ENCODE data around the gene CCDC85C. TPM values are rescaled to one million over a fixed set of nuclear protein-coding genes. Genes with fewer than 3 reads are reported as not detected.

Gene CCDC85C
- total and polyA plus RNA-seq, 2 of the 8 experiments (the other 6 are each of a cell fraction or from before 2014, with no cell fraction given), result 16.8 to 35.8 TPM

DNA sequence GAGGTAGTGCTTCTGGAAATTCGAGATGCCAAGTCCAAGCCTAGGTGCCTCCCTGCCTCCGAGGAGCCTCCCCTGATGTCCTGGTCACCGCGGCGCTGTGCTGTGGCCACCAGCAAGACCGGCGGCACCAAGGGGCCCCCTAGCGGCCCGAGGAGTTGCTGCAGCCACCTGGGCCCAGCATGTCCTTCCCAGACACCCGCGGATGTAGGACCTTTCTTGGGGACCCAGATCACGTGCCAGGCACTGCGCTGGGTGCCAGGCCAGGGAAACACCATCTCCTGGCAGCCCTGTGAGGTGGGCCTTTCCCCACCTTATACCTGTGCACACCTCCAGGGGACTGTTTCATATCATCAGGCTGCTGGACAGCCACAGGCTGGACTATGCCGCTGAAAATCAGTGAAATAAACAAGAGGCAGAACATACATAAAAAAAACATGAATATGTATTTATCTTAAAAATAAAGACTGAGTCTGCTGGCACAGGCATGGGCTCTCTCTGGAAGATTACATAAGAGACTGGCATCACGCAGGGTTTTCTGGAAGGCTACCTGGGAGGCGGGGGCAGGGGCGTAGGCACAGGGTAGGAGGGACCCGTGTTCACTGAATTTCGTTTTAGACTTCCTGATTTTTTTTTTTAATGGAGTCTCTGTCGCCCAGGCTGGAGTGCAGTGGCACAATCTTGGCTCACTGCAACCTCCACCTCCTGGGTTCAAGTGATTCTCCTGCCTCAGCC lies 25.0 kb upstream of the CCDC85C start (continued):
- TF ChIP-seq, protein P1, sequence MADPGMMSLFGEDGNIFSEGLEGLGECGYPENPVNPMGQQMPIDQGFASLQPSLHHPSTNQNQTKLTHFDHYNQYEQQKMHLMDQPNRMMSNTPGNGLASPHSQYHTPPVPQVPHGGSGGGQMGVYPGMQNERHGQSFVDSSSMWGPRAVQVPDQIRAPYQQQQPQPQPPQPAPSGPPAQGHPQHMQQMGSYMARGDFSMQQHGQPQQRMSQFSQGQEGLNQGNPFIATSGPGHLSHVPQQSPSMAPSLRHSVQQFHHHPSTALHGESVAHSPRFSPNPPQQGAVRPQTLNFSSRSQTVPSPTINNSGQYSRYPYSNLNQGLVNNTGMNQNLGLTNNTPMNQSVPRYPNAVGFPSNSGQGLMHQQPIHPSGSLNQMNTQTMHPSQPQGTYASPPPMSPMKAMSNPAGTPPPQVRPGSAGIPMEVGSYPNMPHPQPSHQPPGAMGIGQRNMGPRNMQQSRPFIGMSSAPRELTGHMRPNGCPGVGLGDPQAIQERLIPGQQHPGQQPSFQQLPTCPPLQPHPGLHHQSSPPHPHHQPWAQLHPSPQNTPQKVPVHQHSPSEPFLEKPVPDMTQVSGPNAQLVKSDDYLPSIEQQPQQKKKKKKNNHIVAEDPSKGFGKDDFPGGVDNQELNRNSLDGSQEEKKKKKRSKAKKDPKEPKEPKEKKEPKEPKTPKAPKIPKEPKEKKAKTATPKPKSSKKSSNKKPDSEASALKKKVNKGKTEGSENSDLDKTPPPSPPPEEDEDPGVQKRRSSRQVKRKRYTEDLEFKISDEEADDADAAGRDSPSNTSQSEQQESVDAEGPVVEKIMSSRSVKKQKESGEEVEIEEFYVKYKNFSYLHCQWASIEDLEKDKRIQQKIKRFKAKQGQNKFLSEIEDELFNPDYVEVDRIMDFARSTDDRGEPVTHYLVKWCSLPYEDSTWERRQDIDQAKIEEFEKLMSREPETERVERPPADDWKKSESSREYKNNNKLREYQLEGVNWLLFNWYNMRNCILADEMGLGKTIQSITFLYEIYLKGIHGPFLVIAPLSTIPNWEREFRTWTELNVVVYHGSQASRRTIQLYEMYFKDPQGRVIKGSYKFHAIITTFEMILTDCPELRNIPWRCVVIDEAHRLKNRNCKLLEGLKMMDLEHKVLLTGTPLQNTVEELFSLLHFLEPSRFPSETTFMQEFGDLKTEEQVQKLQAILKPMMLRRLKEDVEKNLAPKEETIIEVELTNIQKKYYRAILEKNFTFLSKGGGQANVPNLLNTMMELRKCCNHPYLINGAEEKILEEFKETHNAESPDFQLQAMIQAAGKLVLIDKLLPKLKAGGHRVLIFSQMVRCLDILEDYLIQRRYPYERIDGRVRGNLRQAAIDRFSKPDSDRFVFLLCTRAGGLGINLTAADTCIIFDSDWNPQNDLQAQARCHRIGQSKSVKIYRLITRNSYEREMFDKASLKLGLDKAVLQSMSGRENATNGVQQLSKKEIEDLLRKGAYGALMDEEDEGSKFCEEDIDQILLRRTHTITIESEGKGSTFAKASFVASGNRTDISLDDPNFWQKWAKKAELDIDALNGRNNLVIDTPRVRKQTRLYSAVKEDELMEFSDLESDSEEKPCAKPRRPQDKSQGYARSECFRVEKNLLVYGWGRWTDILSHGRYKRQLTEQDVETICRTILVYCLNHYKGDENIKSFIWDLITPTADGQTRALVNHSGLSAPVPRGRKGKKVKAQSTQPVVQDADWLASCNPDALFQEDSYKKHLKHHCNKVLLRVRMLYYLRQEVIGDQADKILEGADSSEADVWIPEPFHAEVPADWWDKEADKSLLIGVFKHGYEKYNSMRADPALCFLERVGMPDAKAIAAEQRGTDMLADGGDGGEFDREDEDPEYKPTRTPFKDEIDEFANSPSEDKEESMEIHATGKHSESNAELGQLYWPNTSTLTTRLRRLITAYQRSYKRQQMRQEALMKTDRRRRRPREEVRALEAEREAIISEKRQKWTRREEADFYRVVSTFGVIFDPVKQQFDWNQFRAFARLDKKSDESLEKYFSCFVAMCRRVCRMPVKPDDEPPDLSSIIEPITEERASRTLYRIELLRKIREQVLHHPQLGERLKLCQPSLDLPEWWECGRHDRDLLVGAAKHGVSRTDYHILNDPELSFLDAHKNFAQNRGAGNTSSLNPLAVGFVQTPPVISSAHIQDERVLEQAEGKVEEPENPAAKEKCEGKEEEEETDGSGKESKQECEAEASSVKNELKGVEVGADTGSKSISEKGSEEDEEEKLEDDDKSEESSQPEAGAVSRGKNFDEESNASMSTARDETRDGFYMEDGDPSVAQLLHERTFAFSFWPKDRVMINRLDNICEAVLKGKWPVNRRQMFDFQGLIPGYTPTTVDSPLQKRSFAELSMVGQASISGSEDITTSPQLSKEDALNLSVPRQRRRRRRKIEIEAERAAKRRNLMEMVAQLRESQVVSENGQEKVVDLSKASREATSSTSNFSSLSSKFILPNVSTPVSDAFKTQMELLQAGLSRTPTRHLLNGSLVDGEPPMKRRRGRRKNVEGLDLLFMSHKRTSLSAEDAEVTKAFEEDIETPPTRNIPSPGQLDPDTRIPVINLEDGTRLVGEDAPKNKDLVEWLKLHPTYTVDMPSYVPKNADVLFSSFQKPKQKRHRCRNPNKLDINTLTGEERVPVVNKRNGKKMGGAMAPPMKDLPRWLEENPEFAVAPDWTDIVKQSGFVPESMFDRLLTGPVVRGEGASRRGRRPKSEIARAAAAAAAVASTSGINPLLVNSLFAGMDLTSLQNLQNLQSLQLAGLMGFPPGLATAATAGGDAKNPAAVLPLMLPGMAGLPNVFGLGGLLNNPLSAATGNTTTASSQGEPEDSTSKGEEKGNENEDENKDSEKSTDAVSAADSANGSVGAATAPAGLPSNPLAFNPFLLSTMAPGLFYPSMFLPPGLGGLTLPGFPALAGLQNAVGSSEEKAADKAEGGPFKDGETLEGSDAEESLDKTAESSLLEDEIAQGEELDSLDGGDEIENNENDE (IDR thresholded peaks at IDR 0.05; ENCODE audit: insufficient replicate concordance, low read length), result no peak
- TF ChIP-seq SIN3A (conservative IDR thresholded peaks at IDR 0.05 in 1 of 2, IDR thresholded peaks at IDR 0.05 in 1 of 2; ENCODE audit: low read depth in 1 of 2, low read length in 2 of 2) (peak in 1 of 2 experiments; percentile 61; a peak in 1 of 4 replicates), TAF7 (optimal IDR thresholded peaks at IDR 0.05; ENCODE audit: borderline replicate concordance, low read depth, low read length) (no peak), HDAC6 (IDR thresholded peaks at IDR 0.05; ENCODE audit: low read depth, low read length) (no peak), KDM1A (IDR thresholded peaks at IDR 0.05; ENCODE audit: borderline replicate concordance, low read length) (no peak), TCF12 (IDR thresholded peaks at IDR 0.05; ENCODE audit: low read depth, low read length) (peak; percentile 86; the same call in 1 of the 2 replicates), TEAD4 (IDR thresholded peaks at IDR 0.05; ENCODE audit: low read depth, low read length) (no peak), POU5F1 (IDR thresholded peaks at IDR 0.05; ENCODE audit: low read depth, low read length) (no peak), HDAC2 (IDR thresholded peaks at IDR 0.05; ENCODE audit: borderline replicate concordance in 1 of 2, low read depth in 2 of 2, low read length in 2 of 2) (0 out of 4 replicates have a peak, but pooled peaks of 1 of the 2 experiments have one; percentile 45), BACH1 (IDR thresholded peaks at IDR 0.05; ENCODE audit: low read length) (no peak)

Data from H1 (cell line).